ENCODE measurements around the gene KLRC3.
"Not testable (repeated sequence)": the region's sequence is repeated elsewhere in the genome, so short reads cannot be mapped to it uniquely, and the experiment has no call there.

The KLRC3 gene

GRCh38 chr12:10420334-10420733 lies at the start of gene KLRC3:
KLRC3 (minus strand) TSS chr12:10420595; CDS start chr12:10420550, 45 bp downstream.
- not testable (repeated sequence) for H3K27me3 ChIP-seq (ENCODE audit: control insufficient read depth, insufficient read depth, low read length); H3K4me3 ChIP-seq (ENCODE audit: low read depth, low read length); H3K9me3 ChIP-seq (ENCODE audit: control insufficient read depth, insufficient read depth, low read length); H3K4me1 ChIP-seq (ENCODE audit: control insufficient read depth, insufficient read depth, low read length); H3K36me3 ChIP-seq (ENCODE audit: control insufficient read depth, insufficient read depth, low read length); H3K9ac ChIP-seq (ENCODE audit: low read depth, low read length)

GRCh38 chr12:10469701-10470100 lies 49.3 kb upstream of the KLRC3 start:
- Histone ChIP-seq H3K4me1 (ENCODE audit: control insufficient read depth, insufficient read depth, low read length) (no peaks in the 10 kb centered on the region), H3K9ac (ENCODE audit: low read depth, low read length) (no peak overlapping the region), H3K36me3 (ENCODE audit: control insufficient read depth, insufficient read depth, low read length) (no peaks in the 10 kb centered on the region), H3K27me3 (ENCODE audit: control insufficient read depth, insufficient read depth, low read length) (no peaks in the 10 kb centered on the region), H3K4me3 (ENCODE audit: low read depth, low read length) (no peak overlapping the region), H3K9me3 (ENCODE audit: control insufficient read depth, insufficient read depth, low read length) (no peaks in the 10 kb centered on the region)

GRCh38 chr12:10466311-10466710 lies 45.9 kb upstream of the KLRC3 start:
- Histone ChIP-seq H3K9ac (ENCODE audit: low read depth, low read length) (no peak overlapping the region), H3K4me3 (ENCODE audit: low read depth, low read length) (no peak overlapping the region), H3K9me3 (ENCODE audit: control insufficient read depth, insufficient read depth, low read length) (no peaks in the 10 kb centered on the region), H3K27me3 (ENCODE audit: control insufficient read depth, insufficient read depth, low read length) (no peaks in the 10 kb centered on the region), H3K4me1 (ENCODE audit: control insufficient read depth, insufficient read depth, low read length) (no peaks in the 10 kb centered on the region), H3K36me3 (ENCODE audit: control insufficient read depth, insufficient read depth, low read length) (no peaks in the 10 kb centered on the region)

GRCh38 chr12:10457760-10458159 lies 37.4 kb upstream of the KLRC3 start:
- peak overlapping the region; percentile 20 for H3K4me3 ChIP-seq (ENCODE audit: low read depth, low read length)
- peaks cover 5% of the 10 kb centered on the region for H3K4me1 ChIP-seq (ENCODE audit: control insufficient read depth, insufficient read depth, low read length)
- no peaks in the 10 kb centered on the region for H3K36me3 ChIP-seq (ENCODE audit: control insufficient read depth, insufficient read depth, low read length)
- H3K27me3 ChIP-seq (ENCODE audit: control insufficient read depth, insufficient read depth, low read length), result no peaks in the 10 kb centered on the region
- H3K9me3 ChIP-seq (ENCODE audit: control insufficient read depth, insufficient read depth, low read length), result no peaks in the 10 kb centered on the region
- peak overlapping the region; percentile 24 for H3K9ac ChIP-seq (ENCODE audit: low read depth, low read length)

- no peak overlapping the region for H3K9ac ChIP-seq (ENCODE audit: low read depth, low read length)
- no peaks in the 10 kb centered on the region for H3K27me3 ChIP-seq (ENCODE audit: control insufficient read depth, insufficient read depth, low read length)
- H3K4me3 ChIP-seq (ENCODE audit: low read depth, low read length), result no peak overlapping the region
- no peaks in the 10 kb centered on the region for H3K9me3 ChIP-seq (ENCODE audit: control insufficient read depth, insufficient read depth, low read length)
- H3K4me1 ChIP-seq (ENCODE audit: control insufficient read depth, insufficient read depth, low read length), result peaks cover 5% of the 10 kb centered on the region
- H3K36me3 ChIP-seq (ENCODE audit: control insufficient read depth, insufficient read depth, low read length), result no peaks in the 10 kb centered on the region
These were observed 36.5 kb upstream of the KLRC3 start for GRCh38 chr12:10456856-10457255.

GRCh38 chr12:10455766-10456165 lies 35.4 kb upstream of the KLRC3 start:
- H3K4me1 ChIP-seq (ENCODE audit: control insufficient read depth, insufficient read depth, low read length), result peaks cover 5% of the 10 kb centered on the region
- no peak overlapping the region for H3K9ac ChIP-seq (ENCODE audit: low read depth, low read length)
- no peaks in the 10 kb centered on the region for H3K27me3 ChIP-seq (ENCODE audit: control insufficient read depth, insufficient read depth, low read length)
- H3K36me3 ChIP-seq (ENCODE audit: control insufficient read depth, insufficient read depth, low read length), result no peaks in the 10 kb centered on the region
- H3K9me3 ChIP-seq (ENCODE audit: control insufficient read depth, insufficient read depth, low read length), result no peaks in the 10 kb centered on the region
- H3K4me3 ChIP-seq (ENCODE audit: low read depth, low read length), result no peak overlapping the region

- no peak overlapping the region for H3K9ac ChIP-seq (ENCODE audit: low read depth, low read length)
- no peaks in the 10 kb centered on the region for H3K27me3 ChIP-seq (ENCODE audit: control insufficient read depth, insufficient read depth, low read length)
- H3K4me1 ChIP-seq (ENCODE audit: control insufficient read depth, insufficient read depth, low read length), result peaks cover 5% of the 10 kb centered on the region
- no peaks in the 10 kb centered on the region for H3K36me3 ChIP-seq (ENCODE audit: control insufficient read depth, insufficient read depth, low read length)
- H3K4me3 ChIP-seq (ENCODE audit: low read depth, low read length), result no peak overlapping the region
- H3K9me3 ChIP-seq (ENCODE audit: control insufficient read depth, insufficient read depth, low read length), result no peaks in the 10 kb centered on the region
These were observed 34.1 kb upstream of the KLRC3 start for GRCh38 chr12:10454531-10454930.

- H3K27me3 ChIP-seq (ENCODE audit: control insufficient read depth, insufficient read depth, low read length), result no peaks in the 10 kb centered on the region
- H3K4me1 ChIP-seq (ENCODE audit: control insufficient read depth, insufficient read depth, low read length), result peaks cover 5% of the 10 kb centered on the region
- no peaks in the 10 kb centered on the region for H3K36me3 ChIP-seq (ENCODE audit: control insufficient read depth, insufficient read depth, low read length)
- no peaks in the 10 kb centered on the region for H3K9me3 ChIP-seq (ENCODE audit: control insufficient read depth, insufficient read depth, low read length)
- no peak within 1 kb of the TSS for H3K9ac ChIP-seq (ENCODE audit: low read depth, low read length)
- H3K4me3 ChIP-seq (ENCODE audit: low read depth, low read length), result no peak within 1 kb of the TSS
These were observed 32.8 kb upstream of the KLRC3 start, which contains the start of gene KLRC1 for GRCh38 chr12:10453156-10453555. KLRC1 (minus strand) TSS chr12:10453377; CDS start chr12:10451156, 2,221 bp downstream.

GRCh38 chr12:10448236-10448635 lies 27.8 kb upstream of the KLRC3 start:
- Histone ChIP-seq H3K36me3 (ENCODE audit: control insufficient read depth, insufficient read depth, low read length) (no peaks in the 10 kb centered on the region), H3K27me3 (ENCODE audit: control insufficient read depth, insufficient read depth, low read length) (no peaks in the 10 kb centered on the region), H3K4me3 (ENCODE audit: low read depth, low read length) (no peak overlapping the region), H3K9me3 (ENCODE audit: control insufficient read depth, insufficient read depth, low read length) (no peaks in the 10 kb centered on the region), H3K4me1 (ENCODE audit: control insufficient read depth, insufficient read depth, low read length) (no peaks in the 10 kb centered on the region), H3K9ac (ENCODE audit: low read depth, low read length) (no peak overlapping the region)

- H3K4me1 ChIP-seq (ENCODE audit: control insufficient read depth, insufficient read depth, low read length); H3K4me3 ChIP-seq (ENCODE audit: low read depth, low read length); H3K27me3 ChIP-seq (ENCODE audit: control insufficient read depth, insufficient read depth, low read length); H3K9ac ChIP-seq (ENCODE audit: low read depth, low read length); H3K9me3 ChIP-seq (ENCODE audit: control insufficient read depth, insufficient read depth, low read length); H3K36me3 ChIP-seq (ENCODE audit: control insufficient read depth, insufficient read depth, low read length): not testable (repeated sequence)
These were observed 25.7 kb upstream of the KLRC3 start for GRCh38 chr12:10446052-10446451.

GRCh38 chr12:10441144-10441543 lies 20.7 kb upstream of the KLRC3 start:
- not testable (repeated sequence) for H3K9ac ChIP-seq (ENCODE audit: low read depth, low read length); H3K9me3 ChIP-seq (ENCODE audit: control insufficient read depth, insufficient read depth, low read length); H3K27me3 ChIP-seq (ENCODE audit: control insufficient read depth, insufficient read depth, low read length); H3K4me1 ChIP-seq (ENCODE audit: control insufficient read depth, insufficient read depth, low read length); H3K36me3 ChIP-seq (ENCODE audit: control insufficient read depth, insufficient read depth, low read length); H3K4me3 ChIP-seq (ENCODE audit: low read depth, low read length)

- not testable (repeated sequence) for H3K36me3 ChIP-seq (ENCODE audit: control insufficient read depth, insufficient read depth, low read length); H3K9ac ChIP-seq (ENCODE audit: low read depth, low read length); H3K4me1 ChIP-seq (ENCODE audit: control insufficient read depth, insufficient read depth, low read length); H3K9me3 ChIP-seq (ENCODE audit: control insufficient read depth, insufficient read depth, low read length); H3K4me3 ChIP-seq (ENCODE audit: low read depth, low read length); H3K27me3 ChIP-seq (ENCODE audit: control insufficient read depth, insufficient read depth, low read length)
These were observed 19.3 kb upstream of the KLRC3 start for GRCh38 chr12:10439608-10440274.
